Raji (cell line): Measurements from ENCODE around the gene TUBA1C.

ENCODE experiments used
- POLR2A ChIP-seq: IDR thresholded peaks from 2 replicates; pipeline ENCODE4 v1.6.1; 2011; ENCODE audit warnings: low read depth, low read length, control low read depth; ENCODE audit not compliant: insufficient read depth

TUBA1C gene

GRCh38 chr12:49323524-49324097, 58.7 kb downstream of the TUBA1C start:
- no peak for TF ChIP-seq POLR2A
